ENCODE data around the gene SLC14A1.

SLC14A1 gene

DNA sequence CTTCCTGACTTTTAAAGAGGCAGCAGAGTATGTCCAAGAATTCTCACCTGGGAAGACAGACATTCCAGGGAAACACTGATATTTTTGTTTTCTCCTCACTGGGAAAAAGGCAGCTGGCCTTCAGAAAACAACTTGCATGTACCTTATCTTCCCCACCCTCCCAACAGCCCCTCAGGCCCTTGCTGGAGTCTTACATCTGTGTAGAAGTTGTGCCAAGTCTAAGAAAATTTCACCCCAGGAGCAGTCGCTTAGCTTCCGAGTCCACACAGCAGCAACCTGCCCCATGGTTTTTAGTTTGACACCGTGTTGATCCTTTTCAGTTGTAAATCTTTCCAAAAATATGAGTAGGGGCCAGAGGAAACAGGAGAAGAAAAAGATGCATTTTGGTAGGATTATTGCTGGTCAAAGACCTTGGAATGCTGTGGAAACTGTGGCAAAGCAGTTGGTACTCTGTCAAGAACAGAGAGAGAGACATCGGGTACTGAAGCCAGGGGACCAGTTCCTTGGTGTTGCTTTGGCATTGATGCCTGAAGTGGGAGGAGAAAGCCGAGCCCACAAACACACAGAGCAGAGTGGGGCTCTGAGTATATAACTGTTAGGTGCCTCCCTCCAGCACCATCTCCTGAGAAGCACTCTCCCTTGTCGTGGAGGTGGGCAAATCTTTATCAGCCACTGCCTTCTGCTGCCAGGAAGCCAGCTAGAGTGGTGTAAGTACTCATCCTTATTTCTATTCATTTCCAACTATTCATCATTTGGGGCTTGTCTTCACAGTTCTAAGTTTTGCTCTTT lies at the start of gene SLC14A1:
TSS of gene SLC14A1 (plus strand) at position 615 of the 789 bp plus-strand sequence. CDS start 6,140 bp downstream, outside the sequence.
- no peak for DNase-seq (ENCODE audit: extremely low read depth, low read depth)
- no peak for TF ChIP-seq CTCF (IDR thresholded peaks at IDR 0.05; ENCODE audit: low read depth, low read length, missing control alignments)
- H3K4me3 ChIP-seq (replicated peaks; ENCODE audit: low read depth, low read length): no peak within 1 kb of the TSS

- no peak overlapping the region for H3K4me3 ChIP-seq (replicated peaks; ENCODE audit: low read depth, low read length)
- TF ChIP-seq CTCF (IDR thresholded peaks at IDR 0.05; ENCODE audit: low read depth, low read length, missing control alignments): no peak
- no peak for DNase-seq (ENCODE audit: extremely low read depth, low read depth)
Observed at GRCh38 chr18:45677276-45677807, 46.6 kb upstream of the SLC14A1 start.

DNA sequence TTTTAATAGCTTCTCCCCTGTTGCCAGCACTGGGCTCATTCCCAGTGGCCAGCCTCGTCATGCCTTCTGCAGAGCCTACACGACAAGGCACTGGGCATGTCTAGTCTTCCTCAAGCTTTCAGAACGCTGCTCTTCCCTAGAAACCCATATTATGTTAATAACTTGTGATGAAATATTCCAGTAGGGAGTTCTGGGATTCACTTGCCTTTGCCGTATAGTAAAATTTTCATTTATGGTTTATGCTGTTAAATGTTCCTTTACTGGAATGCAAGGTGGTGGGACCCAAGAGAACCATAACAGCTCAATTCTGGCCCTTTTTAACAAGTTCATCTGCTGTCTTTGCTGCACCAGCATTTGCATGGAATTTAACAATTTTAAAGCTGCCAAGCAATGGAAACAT lies 45.5 kb upstream of the SLC14A1 start:
- DNase-seq (ENCODE audit: extremely low read depth, low read depth): no peak
- no peak overlapping the region for H3K4me3 ChIP-seq (replicated peaks; ENCODE audit: low read depth, low read length)
- TF ChIP-seq CTCF (IDR thresholded peaks at IDR 0.05; ENCODE audit: low read depth, low read length, missing control alignments): no peak

GRCh38 chr18:45678850-45679249 lies 45.1 kb upstream of the SLC14A1 start:
- no peak for DNase-seq (ENCODE audit: extremely low read depth, low read depth)
- no peak for TF ChIP-seq CTCF (IDR thresholded peaks at IDR 0.05; ENCODE audit: low read depth, low read length, missing control alignments)
- H3K4me3 ChIP-seq (replicated peaks; ENCODE audit: low read depth, low read length): no peak overlapping the region

- no peak for TF ChIP-seq CTCF (IDR thresholded peaks at IDR 0.05; ENCODE audit: low read depth, low read length, missing control alignments)
- no peak for DNase-seq (ENCODE audit: extremely low read depth, low read depth)
- no peak overlapping the region for H3K4me3 ChIP-seq (replicated peaks; ENCODE audit: low read depth, low read length)
Observed at GRCh38 chr18:45680066-45680690, 43.8 kb upstream of the SLC14A1 start.

GRCh38 chr18:45682181-45682580 lies 41.8 kb upstream of the SLC14A1 start:
- no peak for DNase-seq (ENCODE audit: extremely low read depth, low read depth)
- no peak for TF ChIP-seq CTCF (IDR thresholded peaks at IDR 0.05; ENCODE audit: low read depth, low read length, missing control alignments)
- H3K4me3 ChIP-seq (replicated peaks; ENCODE audit: low read depth, low read length): no peak overlapping the region
